Spleen (tissue), 11 donors: ENCODE measurements around the gene TSPAN9. TPM values are rescaled to one million over a fixed set of nuclear protein-coding genes. Genes with fewer than 3 reads are reported as not detected.

Experiments used
- DNase-seq: peaks from one replicate; pipeline ENCODE4 v3.0.0-alpha.2; 2020
- H3K27ac ChIP-seq, 8 donors: fragments of 200-600 bp; sonication (generic) in 7 of 8; 1 replicate in 4 of 8; 2 replicates in 4 of 8; pipeline versions ENCODE4 v1.5.0 to v1.8.0; 2016 to 2021; ENCODE audit warnings: inconsistent platforms in 4 of 8, mild to moderate bottlenecking in 4 of 8, moderate library complexity in 1 of 8
- H3K27me3 ChIP-seq, 7 donors: fragments of 200-600 bp; sonication (generic) in 6 of 7; replicated peaks in 1 of 7; 1 replicate in 4 of 7; 2 replicates in 3 of 7; pipeline versions ENCODE4 v1.5.0 to v1.8.0; 2016 to 2021; ENCODE audit warnings: inconsistent platforms in 3 of 7, mild to moderate bottlenecking in 1 of 7
- H3K36me3 ChIP-seq, 6 donors: fragments of 200-600 bp; sonication (generic) in 5 of 6; 1 replicate in 4 of 6; 2 replicates in 2 of 6; pipeline versions ENCODE4 v1.5.0 to v1.8.0; 2016 to 2021; ENCODE audit warnings: inconsistent platforms in 2 of 6
- H3K4me1 ChIP-seq, 6 donors: fragments of 200-600 bp; sonication (generic) in 5 of 6; 1 replicate in 3 of 6; 2 replicates in 3 of 6; pipeline versions ENCODE4 v1.5.0 to v1.8.0; 2016 to 2021; ENCODE audit warnings: inconsistent platforms in 3 of 6
- H3K4me3 ChIP-seq, 8 donors: fragments of 200-600 bp; sonication (generic) in 7 of 8; 1 replicate in 4 of 8; 2 replicates in 4 of 8; pipeline versions ENCODE4 v1.5.0 to v1.8.0; 2016 to 2021; ENCODE audit warnings: inconsistent platforms in 4 of 8, mild to moderate bottlenecking in 4 of 8, moderate library complexity in 2 of 8
- H3K9me3 ChIP-seq, 8 donors: fragments of 200-600 bp; sonication (generic) in 7 of 8; 1 replicate in 4 of 8; 2 replicates in 4 of 8; pipeline versions ENCODE4 v1.5.0 to v1.8.0; 2016 to 2021; ENCODE audit warnings: inconsistent platforms in 4 of 8
- CTCF ChIP-seq, 11 experiments: fragments of 200-600 bp in 7 of 11; fragments of 450-650 bp in 4 of 11; sonication (generic) in 4 of 11; IDR thresholded peaks in 8 of 11; conservative IDR thresholded peaks in 3 of 11; 1 replicate in 7 of 11; 2 replicates in 4 of 11; pipeline versions ENCODE4 v1.4.0 to v1.8.0; 2016 to 2021; ENCODE audit warnings: antibody characterized with exemption in 11 of 11, inconsistent platforms in 4 of 11, mild to moderate bottlenecking in 1 of 11
- POLR2A ChIP-seq, 3 donors: fragments of 450-650 bp; IDR thresholded peaks; one replicate each; pipeline ENCODE4 v1.5.1; 2017; ENCODE audit warnings: antibody characterized with exemption in 3 of 3, mild to moderate bottlenecking in 1 of 3
- POLR2AphosphoS5 ChIP-seq, 3 donors: sonication (generic); formaldehyde crosslinking; IDR thresholded peaks; one replicate each; pipeline ENCODE4 v1.5.1; 2017; ENCODE audit warnings: antibody characterized with exemption in 3 of 3
- WGBS, 5 donors: extraction: QIAGEN DNeasy Blood & Tissue Kit in 3 of 5; methylation state at CpG; one replicate each; pipeline versions ENCODE4 v1.1.5 to v1.1.7; 2013 to 2018; 5-methylcytosine and 5-hydroxymethylcytosine counted together
- intact Hi-C: fragments of 100-400 bp; cut with DNase I; formaldehyde crosslinking; loops from one replicate; pipeline ENCODE4 v1.15.0; 2023; ENCODE audit warnings: low total_unique reads
- polyA plus RNA-seq, 3 donors: library from polyadenylated mRNA; stranded (reverse); fragments of 200-250 nt; gene quantifications; one replicate each; pipeline ENCODE4 v1.2.1, GENCODE V29; 2013
- total RNA-seq, 7 donors: library from RNA; depleted of rRNA in 3 of 7; stranded (reverse); fragments of >200 nt in 3 of 7; fragmentation: NEBNext Ultra II Directional in 4 of 7; extraction: Animal tissue kit (Norgen Biotek cat#: 25700) in 4 of 7; gene quantifications; one replicate each; pipeline versions ENCODE4 v1.1.0 to v1.2.1, GENCODE V29; 2016 to 2021
- donor health status: healthy with polysubstance abuse.
- donor health status: DM: no; HTN: no; CAD: no; lungs with moderate emphysema.
- donor health status: DM: no; HTN: no; CAD: no.
- donor health status: Bipolar disorder and iron deficiency.
- donor health status: healthy.
- donor health status: DM: no; HTN: no; CAD: no.
- donor health status: DM: yes; HTN: yes; CAD: no.

The TSPAN9 gene
- total and polyA plus RNA-seq, 10 donors: 3.6 to 51.1 (median 32.4) TPM

GRCh38 chr12:3236345-3237187 is 159.4 kb downstream of the TSPAN9 start:
- intact Hi-C loops: no loop called here
- no peak for TF ChIP-seq POLR2A (IDR thresholded peaks at IDR 0.05)
- TF ChIP-seq CTCF (IDR thresholded peaks at IDR 0.05 in 8 of 11, conservative IDR thresholded peaks at IDR 0.05 in 3 of 11): no peak
- no peak for TF ChIP-seq POLR2AphosphoS5 (IDR thresholded peaks at IDR 0.05)
- Histone ChIP-seq H3K27me3 (no peaks in the 10 kb centered on the region), H3K4me3 (no peak overlapping the region), H3K36me3 (peaks cover 0 to 2% (median 0%) of the 10 kb centered on the region in 6 donors), H3K27ac (no peak overlapping the region), H3K4me1 (peaks cover 0 to 28% (median 10%) of the 10 kb centered on the region in 6 donors), H3K9me3 (no peaks in the 10 kb centered on the region)
- no peak for DNase-seq
- WGBS, 5 donors: 63 to 75% (median 68%) methylated on average over 16 of the region's 16 CpGs

GRCh38 chr12:3238196-3238595 is 161.0 kb downstream of the TSPAN9 start:
- H3K27ac ChIP-seq: no peak overlapping the region
- H3K4me1 ChIP-seq: peaks cover 0 to 40% (median 17%) of the 10 kb centered on the region in 6 donors
- H3K9me3 ChIP-seq: no peaks in the 10 kb centered on the region
- WGBS, 5 donors: 70 to 79% (median 77%) methylated on average over 11 of the region's 11 CpGs
- H3K4me3 ChIP-seq: no peak overlapping the region
- no peaks in the 10 kb centered on the region for H3K36me3 ChIP-seq
- H3K27me3 ChIP-seq: no peaks in the 10 kb centered on the region
- intact Hi-C loops: no loop called here
- no peak for DNase-seq
- TF ChIP-seq POLR2AphosphoS5 (IDR thresholded peaks at IDR 0.05) (no peak), CTCF (IDR thresholded peaks at IDR 0.05 in 8 of 11, conservative IDR thresholded peaks at IDR 0.05 in 3 of 11) (no peak), POLR2A (IDR thresholded peaks at IDR 0.05) (no peak)

- no peak for TF ChIP-seq POLR2A (IDR thresholded peaks at IDR 0.05)
- TF ChIP-seq POLR2AphosphoS5 (IDR thresholded peaks at IDR 0.05): peak in 2 of 3 donors; percentile 66 to 73
- intact Hi-C loops: no loop called here
- Histone ChIP-seq H3K27ac (peak overlapping the region in 3 of 8 donors; percentile 18 to 24 (median 23)), H3K4me1 (peaks cover 0 to 59% (median 24%) of the 10 kb centered on the region in 6 donors), H3K4me3 (no peak overlapping the region), H3K9me3 (no peaks in the 10 kb centered on the region), H3K36me3 (no peaks in the 10 kb centered on the region), H3K27me3 (no peaks in the 10 kb centered on the region)
- WGBS, 5 donors: 69 to 80% (median 74%) methylated on average over 10 to 15 of the region's 15 CpGs
- DNase-seq: no peak
Observed at GRCh38 chr12:3241621-3242020, 164.4 kb downstream of the TSPAN9 start.

- DNase-seq: no peak
- H3K27me3 ChIP-seq: no peaks in the 10 kb centered on the region
- TF ChIP-seq POLR2AphosphoS5 (IDR thresholded peaks at IDR 0.05) (no peak), POLR2A (IDR thresholded peaks at IDR 0.05) (no peak), CTCF (IDR thresholded peaks at IDR 0.05 in 8 of 11, conservative IDR thresholded peaks at IDR 0.05 in 3 of 11) (no peak)
- intact Hi-C loops: no loop called here
- no peak overlapping the region for H3K4me3 ChIP-seq
- peaks cover 0 to 60% (median 28%) of the 10 kb centered on the region in 6 donors for H3K4me1 ChIP-seq
- no peaks in the 10 kb centered on the region for H3K36me3 ChIP-seq
- 62 to 86% (median 75%) methylated on average over 10 of the region's 10 CpGs for WGBS, 5 donors
- H3K9me3 ChIP-seq: no peaks in the 10 kb centered on the region
- H3K27ac ChIP-seq: peak overlapping the region in 3 of 8 donors; percentile 18 to 24 (median 23)
Observed at GRCh38 chr12:3242199-3242863, 165.2 kb downstream of the TSPAN9 start.
